GM12873 (cell line): ENCODE results near the gene NADSYN1.

ENCODE experiments used
- CTCF ChIP-seq: IDR thresholded peaks from 2 replicates; pipeline ENCODE4 v1.5.1; 2012; ENCODE audit warnings: low read depth, mild to moderate bottlenecking, moderate library complexity, low read length, control low read depth; ENCODE audit not compliant: insufficient read depth; ENCODE audit errors: missing control alignments

Gene NADSYN1

GRCh38 chr11:71499125-71499524 is 46.1 kb downstream of the NADSYN1 start:
- TF ChIP-seq CTCF, result no peak

- TF ChIP-seq CTCF, result no peak
Observed at GRCh38 chr11:71499546-71499945, 46.5 kb downstream of the NADSYN1 start.

- no peak for TF ChIP-seq CTCF
Observed at GRCh38 chr11:71500601-71501021, 47.6 kb downstream of the NADSYN1 start.

DNA sequence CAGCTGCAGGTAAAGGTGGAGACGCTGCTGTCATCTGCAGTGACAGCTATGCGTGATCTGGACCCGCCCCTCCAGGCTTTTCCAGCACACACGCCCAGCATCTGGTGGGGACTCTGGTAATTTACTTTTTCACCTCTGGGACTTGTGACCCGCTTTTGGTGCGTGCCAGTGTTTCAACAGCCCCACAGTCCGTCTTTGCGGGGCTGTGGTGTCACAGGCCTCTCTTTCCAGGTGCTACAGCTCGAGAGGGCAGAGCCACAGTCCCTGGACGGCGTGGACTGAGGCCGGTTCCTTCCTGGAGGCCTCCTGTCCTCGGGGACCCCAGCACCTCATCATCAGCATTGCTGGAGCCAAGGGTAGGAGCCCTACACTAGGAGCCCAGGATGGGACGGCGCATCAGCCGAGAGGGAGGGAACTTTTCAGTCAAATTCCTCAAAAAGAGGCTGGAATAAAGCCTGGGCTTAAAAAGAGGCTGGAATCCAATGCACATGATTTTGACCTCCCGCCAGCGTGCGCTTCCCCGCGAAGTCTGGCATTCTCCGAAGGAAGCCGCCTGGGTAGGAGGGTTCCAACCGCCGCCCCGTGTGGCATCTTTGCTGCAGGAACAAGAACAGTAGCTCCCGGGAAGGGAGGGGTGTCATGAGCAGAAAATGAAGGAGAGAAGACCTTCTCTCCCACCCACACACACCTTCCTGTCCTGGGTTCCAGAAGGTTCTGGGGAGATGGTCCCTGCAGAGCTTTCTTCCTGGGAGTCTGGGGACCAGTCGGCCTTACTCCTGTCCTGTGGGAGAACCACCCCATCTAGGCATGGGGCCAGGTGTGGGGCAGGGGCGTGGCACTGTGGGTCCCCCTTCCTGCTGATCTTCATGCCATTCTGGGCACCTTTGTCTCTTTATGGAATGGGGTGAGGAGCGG is 48.3 kb downstream of the NADSYN1 start:
- TF ChIP-seq CTCF, result no peak

DNA sequence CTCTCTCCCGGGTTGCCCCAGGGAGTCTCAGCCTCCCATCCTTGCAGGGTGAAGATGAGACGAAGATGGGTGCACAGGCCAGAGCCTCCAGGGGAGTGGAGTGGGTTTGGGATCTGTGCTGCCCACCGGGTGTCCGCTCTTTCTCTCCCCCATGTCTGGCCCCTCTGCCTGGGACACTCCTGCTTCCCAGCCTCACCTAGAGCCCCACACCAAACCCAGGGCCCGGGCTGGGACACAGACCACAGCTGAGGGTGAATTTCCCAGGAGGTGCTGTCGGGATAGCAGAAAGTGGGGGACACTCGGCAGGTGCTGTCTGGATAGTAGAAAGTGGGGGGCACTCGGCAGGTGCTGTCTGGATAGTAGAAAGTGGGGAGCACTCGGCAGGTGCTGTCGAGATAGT is 49.0 kb downstream of the NADSYN1 start:
- no peak for TF ChIP-seq CTCF

- no peak for TF ChIP-seq CTCF
Observed at GRCh38 chr11:71502871-71503435, 50.0 kb downstream of the NADSYN1 start.

DNA sequence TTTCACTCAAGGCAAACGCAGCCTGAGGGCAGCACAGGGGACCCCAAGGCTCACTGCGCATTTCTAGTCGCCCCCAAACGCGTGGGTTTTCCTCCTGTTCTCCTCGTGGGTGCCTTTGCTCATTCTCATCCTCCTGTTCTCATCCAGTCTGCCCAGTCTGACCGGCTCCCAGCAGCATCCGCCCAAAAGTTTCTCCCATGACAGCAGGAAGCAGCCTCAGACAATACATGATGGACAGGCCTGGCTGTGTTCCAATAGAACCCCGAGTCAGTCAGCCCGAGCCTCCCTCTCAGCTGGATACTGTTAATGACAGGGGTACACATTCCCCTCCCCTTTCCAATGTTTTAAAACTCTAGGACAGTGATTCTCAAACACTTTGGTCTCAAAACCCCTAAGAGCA is 51.5 kb downstream of the NADSYN1 start:
- TF ChIP-seq CTCF, result no peak
